LNCaP clone FGC (cell line): ENCODE measurements around the gene SSTR3.
A peak's percentile ranks its signal among the peaks of the same experiment; 100 is the strongest.

Experiments
- DNase-seq: peaks from one replicate; pipeline ENCODE4 v3.0.0-alpha.2; 2011; ENCODE audit warnings: low read depth
- H3K4me3 ChIP-seq: 2 replicates; pipeline ENCODE4 v1.5.1; 2011; ENCODE audit warnings: mild to moderate bottlenecking, low read depth, low read length, control low read depth
- CTCF ChIP-seq: IDR thresholded peaks from 2 replicates; pipeline ENCODE4 v1.5.1; 2012; ENCODE audit warnings: mild to moderate bottlenecking; ENCODE audit not compliant: control insufficient read depth, insufficient read depth; ENCODE audit errors: extremely low read depth

The SSTR3 gene

DNA sequence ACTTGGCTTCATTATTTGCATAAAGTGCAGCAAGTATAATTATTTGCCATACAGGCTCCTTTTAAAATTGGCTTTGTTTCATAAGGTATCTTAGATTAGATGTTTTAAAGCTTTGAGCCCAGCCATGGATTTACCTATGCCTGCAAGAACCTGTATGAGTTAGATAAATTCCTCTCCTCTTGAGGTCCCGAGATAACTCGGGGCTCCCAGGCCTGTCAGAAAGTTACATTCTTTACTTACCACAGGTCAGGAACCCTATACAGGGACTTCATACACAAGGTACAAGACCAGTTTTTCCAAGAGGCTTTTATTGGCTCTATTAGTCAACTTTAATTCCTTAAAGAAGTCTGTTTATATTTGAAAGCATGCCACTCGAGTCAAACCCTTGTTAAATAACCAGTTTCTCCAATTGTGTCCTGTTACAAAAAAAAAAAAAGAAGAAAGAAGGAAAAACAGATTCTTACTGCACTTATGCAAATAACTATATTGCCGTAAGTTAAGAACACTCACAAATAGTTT is 22.0 kb downstream of the SSTR3 start:
- peak; percentile 58 for DNase-seq
- no peak overlapping the region for H3K4me3 ChIP-seq
- no peak for TF ChIP-seq CTCF

DNA sequence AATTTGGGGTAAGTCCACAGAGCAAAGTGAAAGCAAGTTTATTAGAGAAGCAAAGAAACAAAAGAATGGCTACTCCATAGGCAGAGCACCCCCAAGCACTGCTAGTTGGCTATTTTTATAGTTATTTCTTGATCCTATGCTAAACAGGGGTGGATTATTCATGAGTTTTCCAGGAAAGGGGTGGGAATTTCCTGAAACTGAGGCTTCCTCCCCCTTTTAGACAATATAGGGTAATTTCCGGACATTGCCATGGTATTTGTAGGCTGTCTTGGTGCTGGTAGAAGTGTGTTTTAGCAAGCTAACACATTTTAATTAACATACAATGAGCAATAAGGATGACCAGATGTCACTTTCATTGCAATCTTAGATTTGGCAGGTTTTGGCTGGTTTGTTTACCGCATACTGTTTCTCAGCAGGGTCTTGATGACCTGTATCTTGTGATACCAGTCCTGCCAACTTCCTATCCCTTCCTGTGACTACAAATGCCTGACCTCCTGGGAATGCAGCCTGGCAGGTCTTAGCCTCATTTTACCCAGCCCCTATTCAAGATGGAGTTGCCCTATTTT is 23.3 kb downstream of the SSTR3 start:
- TF ChIP-seq CTCF, result no peak
- DNase-seq, result peak; percentile 73
- no peak overlapping the region for H3K4me3 ChIP-seq

DNA sequence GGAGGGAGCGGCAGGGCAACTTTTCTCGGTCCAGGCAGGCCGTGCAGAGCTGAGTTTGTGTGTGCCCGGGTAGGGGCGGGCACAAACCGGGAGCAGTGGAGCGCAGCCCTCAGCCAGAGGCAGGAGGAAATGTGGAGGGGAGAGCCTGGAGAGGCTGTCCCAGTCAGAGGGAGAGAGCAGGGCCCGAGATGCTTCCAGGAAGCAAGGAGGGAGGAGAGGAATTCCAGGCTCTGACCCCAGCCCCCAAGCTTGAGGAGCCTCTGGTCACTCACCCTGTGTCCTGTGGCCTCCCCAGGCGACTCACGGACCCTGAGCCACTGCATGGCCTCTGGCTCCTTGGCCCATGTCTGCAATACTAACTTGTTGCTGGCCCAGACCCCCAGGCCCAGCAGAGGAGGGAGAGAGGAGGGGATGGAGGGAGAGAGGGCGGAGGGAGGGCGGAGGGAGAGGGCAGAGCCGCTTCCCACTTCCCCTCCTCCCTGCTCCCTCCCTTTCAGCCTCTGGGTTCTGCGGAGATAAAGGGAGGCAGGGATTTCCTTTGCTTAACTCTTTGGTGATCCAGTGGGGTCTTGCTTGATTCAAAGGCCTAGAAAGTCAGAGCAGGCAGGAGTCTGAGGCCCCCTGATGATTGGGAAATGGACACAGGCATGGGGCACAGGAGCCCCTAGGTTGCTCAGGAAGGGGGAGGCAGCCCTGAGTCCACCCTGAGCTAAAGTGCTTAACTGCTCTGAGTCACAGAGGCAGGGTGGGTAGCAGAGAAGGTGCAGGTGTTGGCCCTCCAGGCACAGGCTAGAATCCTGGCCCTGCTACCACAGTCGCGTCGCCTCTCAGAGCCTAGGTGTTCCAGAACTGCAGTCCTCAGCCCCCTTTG is 24.2 kb downstream of the SSTR3 start, which contains the start of gene C1QTNF6:
C1QTNF6 (minus strand) TSS at position 357 of the 871 bp plus-strand sequence; CDS start at position 323, 34 bp downstream.
- DNase-seq, result no peak
- H3K4me3 ChIP-seq, result no peak within 1 kb of the TSS
- no peak for TF ChIP-seq CTCF

GRCh38 chr22:37187552-37187890 is 24.8 kb downstream of the SSTR3 start:
- H3K4me3 ChIP-seq, result no peak overlapping the region
- no peak for DNase-seq
- TF ChIP-seq CTCF, result no peak

DNA sequence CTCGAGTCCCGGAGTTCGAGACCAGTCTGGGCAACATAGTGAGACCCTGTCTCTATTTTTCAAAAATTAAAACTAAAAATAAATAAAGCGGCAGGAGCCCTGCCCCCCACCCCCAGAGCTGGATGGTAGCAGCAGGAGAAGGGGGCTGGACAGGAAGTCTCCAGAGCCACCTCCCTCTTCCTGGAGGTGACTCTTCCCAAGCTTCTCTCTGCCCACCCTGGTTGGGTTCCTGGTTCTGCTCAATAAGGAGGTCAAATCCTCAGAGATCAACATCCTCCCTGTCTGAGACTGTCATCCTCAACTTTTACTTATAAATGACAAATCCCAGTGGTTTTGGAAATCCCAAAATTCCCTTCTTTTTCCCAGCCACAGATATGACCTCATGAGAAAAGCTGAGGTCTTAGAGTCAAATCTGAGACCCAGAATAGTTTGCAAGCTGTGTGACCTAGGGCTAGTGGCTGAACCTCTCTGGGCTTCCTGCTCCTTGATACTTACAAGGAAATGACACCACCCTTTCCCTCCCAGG is 25.2 kb downstream of the SSTR3 start:
- no peak for DNase-seq
- no peak for TF ChIP-seq CTCF
- H3K4me3 ChIP-seq, result no peak overlapping the region

DNA sequence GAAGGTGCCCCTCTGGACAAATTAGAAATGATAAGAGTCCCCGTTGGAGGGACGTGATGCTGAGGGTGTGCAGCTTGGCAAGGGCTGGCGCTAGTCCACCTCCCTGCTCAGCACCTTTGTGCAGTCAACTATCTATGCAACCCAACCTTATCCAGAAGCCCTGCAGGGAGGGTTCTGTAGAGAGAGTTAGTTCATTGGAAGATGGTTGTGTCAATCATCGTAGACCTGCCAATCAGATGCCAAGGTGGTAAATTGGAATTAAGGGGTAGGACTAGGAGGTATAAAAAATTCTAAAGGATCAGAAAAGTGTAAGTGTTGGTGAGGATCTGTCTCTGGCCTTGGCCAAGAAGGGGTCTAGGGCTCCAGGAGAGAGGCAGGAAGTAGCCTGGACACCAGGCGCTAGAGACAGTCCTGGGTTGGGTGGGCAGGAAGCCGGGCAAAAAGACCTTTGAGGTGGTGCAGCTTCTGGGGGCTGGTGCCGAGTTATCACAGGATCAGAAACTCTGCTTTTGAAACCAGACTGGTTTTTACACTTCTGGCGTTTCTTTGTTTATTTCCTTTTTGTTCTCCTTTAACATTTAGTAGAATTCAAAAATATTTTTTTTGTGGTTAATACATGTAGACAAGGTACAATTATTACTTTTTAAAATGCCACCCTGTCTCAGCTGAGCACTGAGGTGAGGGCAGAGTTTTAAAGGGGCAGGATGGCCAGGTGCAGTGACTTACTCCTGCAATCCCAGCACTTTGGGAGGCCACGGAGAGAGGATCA is 25.9 kb downstream of the SSTR3 start:
- no peak for TF ChIP-seq CTCF
- H3K4me3 ChIP-seq, result no peak overlapping the region
- DNase-seq, result no peak
